GM19328 (cell line): ENCODE data around the gene BET1L.
"Not testable (repeated sequence)": the region's sequence is repeated elsewhere in the genome, so short reads cannot be mapped to it uniquely, and the experiment has no call there.

Experiments used
- ATAC-seq: cut with Tn5 transposase; IDR thresholded peaks from one replicate; pipeline ENCODE4 v1.9.1; 2021; ENCODE audit warnings: mild to moderate bottlenecking, moderate library complexity; ENCODE audit not compliant: unreplicated experiment

BET1L gene

GRCh38 chr11:207208-207862 is at the start of gene BET1L, which contains the start of gene RIC8A:
Gene BET1L, minus strand, starts transcription at chr11:207399. Its CDS starts 78 bp downstream, at chr11:207321.
Gene RIC8A, plus strand, starts transcription at chr11:207708. Its CDS starts 1,147 bp downstream, at chr11:208855.
- ATAC-seq: peak; percentile 74

DNA sequence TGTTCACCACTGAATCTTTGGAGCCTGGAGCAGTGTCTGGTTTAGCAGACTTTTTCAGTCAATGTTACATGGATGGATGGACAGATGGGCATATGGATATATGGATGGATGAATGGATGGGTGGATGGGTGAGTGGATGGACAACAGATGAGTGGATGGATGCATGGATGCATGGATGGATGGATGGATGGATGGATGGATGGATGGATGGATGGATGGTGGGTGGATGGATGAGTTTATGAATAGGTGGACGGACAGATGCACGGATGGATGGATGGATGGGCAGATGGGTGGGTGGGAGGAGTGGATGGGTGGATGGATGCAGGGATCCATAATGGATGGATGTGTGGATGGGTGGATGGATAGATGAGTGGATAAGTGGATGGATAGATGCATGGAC is 48.6 kb upstream of the BET1L start:
- no peak for ATAC-seq

- no peak for ATAC-seq
Observed at GRCh38 chr11:255176-255575, 48.0 kb upstream of the BET1L start.

DNA sequence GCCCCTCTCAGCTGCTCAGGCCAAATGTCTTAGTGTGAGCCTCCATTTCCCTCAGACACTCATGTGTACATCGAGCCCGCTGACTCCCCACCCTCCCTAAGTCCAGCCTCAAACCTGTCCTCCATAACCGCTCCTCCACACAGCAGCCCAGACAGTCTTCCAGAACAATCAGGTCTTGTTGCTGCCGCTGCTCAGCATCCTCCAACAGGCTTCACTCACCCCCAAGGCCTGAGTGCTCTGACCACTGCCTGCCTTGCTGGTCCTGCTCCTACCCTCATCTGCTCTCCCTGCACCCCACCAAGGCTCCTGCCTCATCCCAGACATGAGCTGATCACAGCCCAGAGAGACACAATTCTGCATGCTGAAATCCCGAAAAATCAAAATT is 46.7 kb upstream of the BET1L start:
- ATAC-seq: no peak

DNA sequence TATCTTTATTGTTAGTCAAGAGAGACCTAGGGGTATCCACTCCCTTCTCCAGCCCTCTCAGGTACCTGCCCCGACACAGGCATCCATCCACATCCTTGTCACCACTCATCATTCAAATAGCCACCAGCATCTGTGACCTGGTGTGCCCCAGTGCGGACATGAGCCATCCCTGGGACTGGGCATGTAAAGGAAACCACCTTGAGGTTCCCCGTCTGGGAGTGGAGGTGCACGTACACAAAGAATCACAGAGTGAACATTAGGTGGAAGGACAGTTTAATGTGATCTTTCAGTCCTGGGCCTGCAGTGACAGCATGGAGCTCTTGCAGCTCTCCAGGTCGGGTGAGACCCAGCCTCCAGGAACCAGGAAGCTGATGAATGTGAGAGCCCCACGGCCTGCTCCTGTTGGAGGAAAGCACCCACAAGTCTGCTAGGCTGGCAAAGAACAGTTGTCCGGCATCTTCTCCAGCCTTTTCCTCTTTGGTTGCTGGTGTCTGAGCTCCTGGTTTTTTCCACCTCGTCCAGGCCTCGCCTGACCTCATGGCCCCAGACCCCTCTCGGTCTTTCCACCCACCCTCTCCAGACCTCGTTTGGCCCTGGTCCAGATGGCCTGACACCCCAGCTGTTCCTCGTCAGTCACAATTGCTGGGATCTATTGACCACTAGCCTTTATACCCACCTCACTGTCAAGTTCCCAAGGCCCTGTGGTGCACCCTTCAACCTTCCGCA is 46.1 kb upstream of the BET1L start:
- ATAC-seq: no peak

DNA sequence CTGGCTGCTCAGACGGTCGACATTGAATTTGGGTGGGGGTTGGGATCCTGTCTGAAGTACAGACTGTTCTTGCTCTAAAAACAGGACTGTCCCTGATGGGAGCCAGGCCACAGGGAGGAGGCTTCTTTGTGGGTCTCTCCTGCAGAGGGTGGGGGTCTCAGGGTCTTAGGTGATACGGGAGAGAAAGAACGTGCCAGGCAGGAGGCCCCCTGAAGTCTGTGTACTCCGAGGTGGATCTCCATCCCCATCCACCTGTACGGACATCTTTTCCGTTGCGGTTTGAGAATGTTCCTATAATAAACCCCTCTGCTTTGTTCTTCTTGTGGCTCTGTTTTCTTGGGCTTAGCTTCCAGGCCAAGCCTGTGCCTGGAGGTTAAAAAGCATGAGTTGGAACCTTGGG is 45.5 kb upstream of the BET1L start:
- ATAC-seq: no peak

DNA sequence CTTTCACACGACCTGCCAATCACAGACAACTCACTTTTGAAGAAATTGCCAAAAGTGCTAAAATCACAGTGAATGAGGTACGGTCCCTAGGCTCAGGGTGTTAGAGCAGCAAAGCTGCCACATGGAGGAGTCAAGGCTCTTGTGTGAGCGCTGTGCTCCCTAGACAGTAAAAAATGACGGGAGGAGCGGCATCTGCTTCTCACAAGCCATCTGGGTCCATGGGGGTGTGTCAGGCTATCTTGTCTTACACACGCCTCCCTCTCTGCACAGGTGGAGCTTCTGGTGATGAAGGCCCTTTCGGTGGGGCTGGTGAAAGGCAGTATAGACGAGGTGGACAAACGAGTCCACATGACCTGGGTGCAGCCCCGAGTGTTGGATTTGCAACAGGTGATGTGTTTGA is 44.4 kb upstream of the BET1L start:
- ATAC-seq: no peak

DNA sequence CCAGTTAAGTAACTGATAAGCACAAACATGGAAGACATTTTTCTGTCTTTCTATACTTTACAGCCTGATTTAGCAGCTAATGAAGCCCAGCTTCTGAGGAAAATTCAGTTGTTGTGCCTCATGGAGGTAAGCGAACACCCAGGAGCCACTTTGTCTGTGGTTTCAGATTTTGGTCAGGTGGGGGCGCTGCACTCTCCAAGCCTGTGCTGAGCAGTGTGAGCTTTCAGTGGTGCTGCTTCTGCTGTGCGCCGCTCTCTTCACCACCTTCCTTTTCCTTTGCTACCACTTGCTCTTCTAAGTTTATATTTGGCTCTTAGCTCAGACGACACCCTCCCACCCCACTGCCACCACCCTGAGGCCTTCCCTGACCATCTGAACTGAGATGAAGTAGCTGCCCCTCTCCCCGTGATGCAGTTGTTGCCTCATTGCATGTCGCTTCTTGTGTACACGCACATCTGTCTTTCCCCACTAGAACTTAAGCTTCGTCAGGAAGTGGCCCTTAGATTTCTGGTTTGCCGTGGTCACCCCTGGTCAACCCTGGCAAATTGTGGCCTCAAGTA is 43.6 kb upstream of the BET1L start:
- ATAC-seq: no peak

DNA sequence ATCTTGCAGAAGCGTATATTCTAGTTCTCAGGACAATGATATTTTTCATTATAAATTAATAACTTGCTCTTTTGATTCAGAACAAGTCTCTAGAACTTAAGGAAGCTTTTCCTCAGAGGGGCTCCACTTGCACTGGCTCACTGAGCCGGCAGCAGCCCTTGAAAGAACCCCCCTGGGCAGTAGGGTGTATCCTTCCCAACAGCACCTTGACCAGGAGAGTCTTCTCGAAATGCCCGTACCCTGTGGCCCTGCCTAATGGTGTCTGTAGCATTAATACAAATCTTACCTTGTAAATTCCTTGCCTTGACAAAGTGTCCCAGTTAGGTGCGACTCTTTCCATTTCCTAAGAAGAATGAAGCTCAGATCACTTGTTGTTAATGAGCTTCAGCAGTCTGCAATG is 43.1 kb upstream of the BET1L start:
- no peak for ATAC-seq

DNA sequence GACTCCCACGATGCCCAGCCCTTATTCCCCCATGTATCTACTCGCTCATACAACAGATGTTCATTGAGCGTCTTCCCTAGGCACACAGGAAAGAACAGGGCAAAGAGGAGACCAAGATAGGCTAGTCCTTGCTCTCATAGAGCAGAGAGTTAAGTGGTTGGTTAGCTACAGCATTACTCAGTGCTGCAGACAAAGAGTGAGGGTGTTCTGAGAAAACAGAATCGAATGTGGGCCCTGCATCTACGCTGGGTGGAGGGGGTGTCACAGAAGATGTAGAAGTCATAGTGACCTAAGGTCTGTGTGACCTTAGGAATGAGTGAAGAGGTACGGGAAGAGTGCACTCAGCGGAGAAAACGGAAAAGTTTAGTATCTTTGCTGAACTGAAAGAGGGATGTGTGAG is 41.9 kb upstream of the BET1L start:
- no peak for ATAC-seq

- ATAC-seq: no peak
Observed at GRCh38 chr11:244376-244775, 37.2 kb upstream of the BET1L start.

- ATAC-seq: no peak
Observed at GRCh38 chr11:241634-242033, 34.4 kb upstream of the BET1L start.

DNA sequence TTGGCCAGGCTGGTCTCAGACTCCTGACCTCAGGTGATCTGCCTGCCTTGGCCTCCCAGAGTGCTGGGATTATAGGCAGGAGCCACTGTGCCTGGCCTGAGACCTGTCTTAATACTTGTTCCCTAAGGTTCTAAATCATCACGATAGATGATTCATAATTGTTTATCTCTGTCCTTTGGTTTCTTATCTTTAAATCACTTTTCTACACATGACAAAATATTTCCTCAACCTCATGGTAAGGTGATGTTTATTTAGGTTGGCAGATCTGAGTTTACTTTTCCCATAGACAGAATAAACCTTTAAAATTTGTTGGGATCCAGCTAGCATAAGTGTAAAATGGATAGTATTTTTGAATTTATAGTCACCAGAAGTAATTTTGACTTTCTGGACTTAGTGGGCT is 33.1 kb upstream of the BET1L start:
- ATAC-seq: no peak

- ATAC-seq: not testable (repeated sequence)
Observed at GRCh38 chr11:238346-238745, 31.1 kb upstream of the BET1L start.

DNA sequence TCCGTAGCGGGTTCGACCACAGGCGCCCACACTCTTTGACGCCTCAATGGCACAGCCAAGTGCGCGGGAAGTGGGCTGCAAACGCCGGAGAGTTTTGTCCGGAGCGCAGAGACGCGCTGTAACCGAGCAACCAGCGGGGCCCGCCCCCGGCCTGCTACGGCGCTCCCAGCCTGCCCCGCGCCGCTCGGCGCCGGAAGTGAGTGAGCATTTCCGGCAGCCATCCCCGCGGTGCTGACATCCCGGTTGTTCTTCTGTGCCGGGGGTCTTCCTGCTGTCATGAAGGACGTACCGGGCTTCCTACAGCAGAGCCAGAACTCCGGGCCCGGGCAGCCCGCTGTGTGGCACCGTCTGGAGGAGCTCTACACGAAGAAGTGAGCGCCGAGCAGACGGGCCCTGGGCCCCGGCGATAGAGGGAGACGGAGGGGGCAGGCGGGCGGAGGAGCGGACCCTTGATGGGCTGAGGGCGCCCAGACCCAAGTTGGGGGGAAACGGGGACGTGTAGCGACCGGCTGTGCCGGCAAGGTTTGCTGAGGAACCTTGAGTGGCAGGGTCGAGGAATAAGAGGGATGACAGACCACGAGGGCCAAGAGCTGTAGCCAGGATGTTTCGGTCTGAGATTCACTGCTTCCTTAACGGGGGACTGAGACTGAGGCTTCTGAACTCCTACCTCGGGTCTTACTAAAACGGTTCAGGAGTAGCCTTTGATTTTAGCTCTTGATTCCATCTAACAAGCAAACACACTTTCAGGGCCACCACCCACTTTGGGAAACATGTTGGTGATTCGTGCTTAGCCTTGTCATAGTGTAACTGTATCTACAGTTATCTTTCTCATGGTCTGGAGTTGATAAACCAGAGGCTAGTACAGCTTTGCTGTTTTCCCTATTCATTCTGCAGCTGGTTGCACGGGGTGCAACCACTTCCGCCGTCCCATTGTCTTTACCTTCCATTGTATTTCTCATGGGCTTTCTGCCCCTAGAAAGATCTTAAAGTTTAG is 29.9 kb upstream of the BET1L start, which contains the start of gene PSMD13:
TSS of gene PSMD13 (plus strand) at position 203 of the 994 bp plus-strand sequence. CDS start at position 277, 74 bp downstream.
- ATAC-seq: peak; percentile 82

DNA sequence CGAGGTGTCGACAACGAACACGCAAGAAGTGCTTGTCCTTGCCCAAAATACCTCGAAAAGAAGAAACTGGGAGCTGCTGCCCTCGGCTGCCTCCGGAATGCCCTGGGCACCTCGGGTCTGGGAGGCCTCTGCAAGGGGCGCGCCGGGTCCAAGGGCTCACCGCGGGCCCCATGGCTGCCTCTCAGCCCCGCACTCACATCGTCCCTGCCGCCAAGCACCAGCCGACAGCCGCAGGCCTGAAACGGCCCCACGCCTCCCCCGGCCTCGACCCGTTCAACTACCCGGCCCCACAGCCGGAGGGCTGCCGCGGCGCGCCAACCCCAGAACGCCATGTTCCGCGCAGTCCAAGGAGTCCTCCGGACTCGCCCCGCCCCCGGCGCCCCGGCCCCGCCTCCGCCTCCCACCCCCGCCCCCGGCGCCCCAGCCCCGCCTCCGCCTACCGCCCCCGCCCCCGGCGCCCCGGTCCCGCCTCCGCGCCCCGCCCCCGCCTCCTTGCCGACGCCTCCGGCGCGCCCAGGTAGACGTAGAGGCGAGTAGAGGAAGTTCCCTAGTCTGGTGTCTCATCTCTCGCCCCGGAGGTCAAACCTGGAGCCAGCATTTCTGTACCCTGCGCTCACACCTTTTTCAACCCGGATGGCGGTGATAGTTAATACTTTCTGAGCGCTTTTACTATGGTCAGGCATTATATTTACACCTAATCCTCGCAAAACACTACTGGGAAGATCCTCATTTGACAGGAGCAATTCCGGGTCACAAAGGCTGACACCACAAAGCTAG is 29.0 kb upstream of the BET1L start, which contains the start of gene SIRT3:
TSS of gene SIRT3 (minus strand) at position 346 of the 777 bp plus-strand sequence. CDS start at position 332, 14 bp downstream.
- peak; percentile 68 for ATAC-seq

DNA sequence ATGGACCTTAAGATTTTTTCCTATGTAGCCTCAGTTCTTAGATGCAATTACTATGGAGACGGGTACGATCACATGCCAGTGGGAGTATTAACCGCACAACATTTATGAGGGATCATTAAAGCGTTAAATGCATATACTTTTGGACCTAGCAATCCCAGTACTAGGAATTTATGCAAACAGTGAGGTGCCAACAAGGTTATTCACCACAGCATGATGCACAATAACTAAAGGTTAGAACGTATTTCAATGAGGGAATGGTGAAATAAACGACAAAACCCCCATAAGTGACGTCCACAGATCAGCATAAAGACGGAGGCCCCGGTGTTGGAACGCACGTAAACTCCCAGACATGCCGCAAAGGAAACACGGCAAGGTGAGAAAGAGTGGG is 28.4 kb upstream of the BET1L start:
- no peak for ATAC-seq

GRCh38 chr11:235180-235579 is 28.0 kb upstream of the BET1L start:
- ATAC-seq: no peak

- no peak for ATAC-seq
Observed at GRCh38 chr11:232783-233565, 25.8 kb upstream of the BET1L start.
